Measurements from ENCODE around the gene EMC10.

Gene EMC10

GRCh38 chr19:50477751-50478515 is 1.6 kb downstream of the EMC10 start:
- H3K4me3 ChIP-seq (ENCODE audit: low read length): peak overlapping the region; percentile 98
- peaks cover 52% of the 10 kb centered on the region for H3K36me3 ChIP-seq (ENCODE audit: control insufficient read depth, low read length)
- peaks cover 11% of the 10 kb centered on the region for H4K20me1 ChIP-seq (ENCODE audit: control insufficient read depth, insufficient read depth, low read depth, low read length)

GRCh38 chr19:50478901-50479715 is 2.8 kb downstream of the EMC10 start:
- Histone ChIP-seq H3K4me1 (ENCODE audit: control insufficient read depth, low read length) (peaks cover 10% of the 10 kb centered on the region), H3K9me2 (replicated peaks; ENCODE audit: control insufficient read depth, low read length) (no peaks in the 10 kb centered on the region), H3K36me3 (ENCODE audit: control insufficient read depth, low read length) (peaks cover 59% of the 10 kb centered on the region), H3K4me2 (ENCODE audit: low read length) (no peak overlapping the region), H3F3A (ENCODE audit: control insufficient read depth, insufficient read depth) (no peaks in the 10 kb centered on the region), H4K20me1 (ENCODE audit: control insufficient read depth, insufficient read depth, low read depth, low read length) (peaks cover 11% of the 10 kb centered on the region), H3K27me3 (ENCODE audit: control insufficient read depth, low read length) (no peaks in the 10 kb centered on the region), H3K4me3 (ENCODE audit: low read length) (no peak overlapping the region), H3K79me2 (ENCODE audit: control insufficient read depth, low read length) (peaks cover 40% of the 10 kb centered on the region), H3K27ac (ENCODE audit: low read depth, low read length) (no peak overlapping the region), H3K9me3 (ENCODE audit: control insufficient read depth, insufficient read depth, low read length) (peaks cover 5% of the 10 kb centered on the region; the same call in 1 of the 2 replicates)
- TF ChIP-seq CTCF (IDR thresholded peaks at IDR 0.05; ENCODE audit: low read depth, low read length, poor library complexity, severe bottlenecking): peak; percentile 78
- TF ChIP-seq EZH2phosphoT487 (IDR thresholded peaks at IDR 0.05; ENCODE audit: borderline replicate concordance, low read length): no peak

More at GRCh38 chr19:50477751-50478515, 1.6 kb downstream of the EMC10 start:
- TF ChIP-seq CTCF (IDR thresholded peaks at IDR 0.05; ENCODE audit: low read depth, low read length, poor library complexity, severe bottlenecking) (no peak), EZH2phosphoT487 (IDR thresholded peaks at IDR 0.05; ENCODE audit: borderline replicate concordance, low read length) (no peak)
- Histone ChIP-seq H3K79me2 (ENCODE audit: control insufficient read depth, low read length) (peaks cover 40% of the 10 kb centered on the region), H3K9me2 (replicated peaks; ENCODE audit: control insufficient read depth, low read length) (no peaks in the 10 kb centered on the region), H3K4me2 (ENCODE audit: low read length) (peak overlapping the region; percentile 88), H3K27ac (ENCODE audit: low read depth, low read length) (no peak overlapping the region), H3K27me3 (ENCODE audit: control insufficient read depth, low read length) (peaks cover 6% of the 10 kb centered on the region; the same call in 1 of the 2 replicates), H3K9me3 (ENCODE audit: control insufficient read depth, insufficient read depth, low read length) (peaks cover 5% of the 10 kb centered on the region; the same call in 1 of the 2 replicates), H3K4me1 (ENCODE audit: control insufficient read depth, low read length) (peaks cover 10% of the 10 kb centered on the region), H3F3A (ENCODE audit: control insufficient read depth, insufficient read depth) (no peaks in the 10 kb centered on the region)

GRCh38 chr19:50479761-50480251 is 3.5 kb downstream of the EMC10 start:
- peaks cover 10% of the 10 kb centered on the region for H3K4me1 ChIP-seq (ENCODE audit: control insufficient read depth, low read length)
- peaks cover 5% of the 10 kb centered on the region; the same call in 1 of the 2 replicates for H3K9me3 ChIP-seq (ENCODE audit: control insufficient read depth, insufficient read depth, low read length)
- peaks cover 64% of the 10 kb centered on the region for H3K36me3 ChIP-seq (ENCODE audit: control insufficient read depth, low read length)

More at GRCh38 chr19:50479761-50480251, 3.5 kb downstream of the EMC10 start:
- no peaks in the 10 kb centered on the region for H3F3A ChIP-seq (ENCODE audit: control insufficient read depth, insufficient read depth)
- H3K9me2 ChIP-seq (replicated peaks; ENCODE audit: control insufficient read depth, low read length): no peaks in the 10 kb centered on the region
- no peaks in the 10 kb centered on the region for H3K27me3 ChIP-seq (ENCODE audit: control insufficient read depth, low read length)
- TF ChIP-seq EZH2phosphoT487 (IDR thresholded peaks at IDR 0.05; ENCODE audit: borderline replicate concordance, low read length) (no peak), CTCF (IDR thresholded peaks at IDR 0.05; ENCODE audit: low read depth, low read length, poor library complexity, severe bottlenecking) (no peak)
- H4K20me1 ChIP-seq (ENCODE audit: control insufficient read depth, insufficient read depth, low read depth, low read length): peaks cover 11% of the 10 kb centered on the region
- H3K79me2 ChIP-seq (ENCODE audit: control insufficient read depth, low read length): peaks cover 40% of the 10 kb centered on the region
- H3K4me3 ChIP-seq (ENCODE audit: low read length): no peak overlapping the region
- no peak overlapping the region for H3K27ac ChIP-seq (ENCODE audit: low read depth, low read length)
- no peak overlapping the region for H3K4me2 ChIP-seq (ENCODE audit: low read length)
